ENCODE measurements around the gene B3GNT9.

DNA sequence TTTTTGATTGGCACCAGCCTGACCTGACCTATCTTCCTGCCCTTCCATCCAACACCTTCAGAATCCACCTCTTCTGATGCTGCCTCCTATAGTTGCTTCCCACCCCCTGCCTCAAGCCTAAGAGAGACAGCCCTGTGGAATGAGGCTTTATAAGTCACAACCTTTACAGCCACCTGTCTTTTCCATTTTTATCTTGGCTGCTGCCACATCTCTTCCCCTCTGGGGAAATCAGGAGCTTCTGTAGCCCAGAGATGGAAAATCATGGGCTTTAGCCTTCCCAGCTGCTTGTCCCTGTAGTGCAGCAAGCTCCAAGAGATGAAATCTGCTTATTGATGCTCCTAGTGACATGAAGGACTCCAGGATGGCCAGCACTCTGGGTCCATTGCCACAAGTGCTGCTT lies 22.4 kb downstream of the B3GNT9 start:
- TF ChIP-seq, protein P1, sequence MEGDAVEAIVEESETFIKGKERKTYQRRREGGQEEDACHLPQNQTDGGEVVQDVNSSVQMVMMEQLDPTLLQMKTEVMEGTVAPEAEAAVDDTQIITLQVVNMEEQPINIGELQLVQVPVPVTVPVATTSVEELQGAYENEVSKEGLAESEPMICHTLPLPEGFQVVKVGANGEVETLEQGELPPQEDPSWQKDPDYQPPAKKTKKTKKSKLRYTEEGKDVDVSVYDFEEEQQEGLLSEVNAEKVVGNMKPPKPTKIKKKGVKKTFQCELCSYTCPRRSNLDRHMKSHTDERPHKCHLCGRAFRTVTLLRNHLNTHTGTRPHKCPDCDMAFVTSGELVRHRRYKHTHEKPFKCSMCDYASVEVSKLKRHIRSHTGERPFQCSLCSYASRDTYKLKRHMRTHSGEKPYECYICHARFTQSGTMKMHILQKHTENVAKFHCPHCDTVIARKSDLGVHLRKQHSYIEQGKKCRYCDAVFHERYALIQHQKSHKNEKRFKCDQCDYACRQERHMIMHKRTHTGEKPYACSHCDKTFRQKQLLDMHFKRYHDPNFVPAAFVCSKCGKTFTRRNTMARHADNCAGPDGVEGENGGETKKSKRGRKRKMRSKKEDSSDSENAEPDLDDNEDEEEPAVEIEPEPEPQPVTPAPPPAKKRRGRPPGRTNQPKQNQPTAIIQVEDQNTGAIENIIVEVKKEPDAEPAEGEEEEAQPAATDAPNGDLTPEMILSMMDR (IDR thresholded peaks at IDR 0.05): no peak
- TF ChIP-seq POLR2A (IDR thresholded peaks at IDR 0.05): no peak
